HG03066 (cell line): ENCODE data around the gene ZNF302.
"Not testable (repeated sequence)": the region's sequence is repeated elsewhere in the genome, so short reads cannot be mapped to it uniquely, and the experiment has no call there.

Source experiments
- ATAC-seq: cut with Tn5 transposase; IDR thresholded peaks from one replicate; pipeline ENCODE4 v1.9.1; 2021; ENCODE audit warnings: low read depth; ENCODE audit not compliant: unreplicated experiment

The ZNF302 gene

DNA sequence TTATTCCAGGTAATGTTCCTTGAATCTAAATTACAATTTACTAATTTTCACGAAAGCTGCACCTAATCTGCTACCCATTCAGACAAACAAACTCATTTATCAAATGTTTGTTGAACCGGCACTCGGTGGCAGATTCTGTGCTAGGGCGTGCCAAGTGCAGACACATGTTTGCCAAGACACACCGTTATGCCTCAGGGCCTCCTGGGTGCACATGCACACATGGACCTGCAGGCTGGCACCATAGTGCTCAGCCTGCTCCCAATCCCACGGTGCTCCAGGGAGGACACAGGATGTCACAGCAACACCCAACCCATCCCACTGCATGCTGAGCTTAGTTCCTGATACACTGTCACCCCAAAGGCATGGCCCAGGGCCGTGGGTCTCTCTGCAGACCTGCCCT, 8.2 kb upstream of the ZNF302 start:
- ATAC-seq = no peak

- ATAC-seq = no peak
These were observed 5.5 kb upstream of the ZNF302 start for GRCh38 chr19:34671972-34672371.

GRCh38 chr19:34673590-34673989, 3.9 kb upstream of the ZNF302 start:
- ATAC-seq = no peak

GRCh38 chr19:34675250-34675649, 2.2 kb upstream of the ZNF302 start:
- ATAC-seq = no peak

GRCh38 chr19:34675919-34676318, 1.6 kb upstream of the ZNF302 start:
- no peak for ATAC-seq

DNA sequence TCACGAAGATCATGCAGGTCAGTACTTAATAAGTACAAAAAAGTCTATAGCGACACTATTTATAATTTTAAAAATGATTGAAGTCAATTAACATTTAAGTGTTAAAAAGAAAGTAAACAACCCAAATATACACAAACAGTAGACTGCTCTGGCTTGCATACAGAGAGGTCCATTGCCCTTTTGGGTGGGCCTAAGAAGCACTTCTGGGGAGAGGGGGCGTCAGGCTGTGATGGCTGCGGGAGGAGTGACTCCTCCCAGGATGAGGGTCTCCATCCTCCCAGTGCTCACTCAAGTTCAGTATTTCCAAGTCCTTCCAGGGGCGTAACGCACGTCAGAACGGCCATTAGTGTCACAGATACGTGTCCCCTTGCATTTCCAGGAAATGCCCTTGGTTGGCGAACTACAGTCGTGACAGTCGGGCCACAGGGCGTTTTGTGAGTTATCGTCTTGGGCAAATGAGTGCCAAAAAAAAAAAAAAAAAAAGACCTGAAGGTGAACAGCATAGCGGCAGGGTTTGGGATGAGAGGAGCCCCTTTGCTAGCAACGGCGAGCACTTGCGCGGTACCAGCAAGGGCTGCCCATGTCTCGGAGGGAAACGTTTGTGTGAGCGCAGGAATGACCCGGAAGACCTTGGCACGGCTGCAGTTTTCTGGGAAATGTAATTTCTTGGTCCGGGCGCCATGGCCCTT, 637 bp upstream of the ZNF302 start, which contains the start of gene SCGB2B2:
Gene SCGB2B2 (minus strand): TSS at position 463 of the 689 bp plus-strand sequence. CDS start 82,596 bp downstream, outside the sequence.
- ATAC-seq = peak; percentile 43

GRCh38 chr19:34678085-34678412, 571 bp downstream of the ZNF302 start:
- ATAC-seq = no peak

DNA sequence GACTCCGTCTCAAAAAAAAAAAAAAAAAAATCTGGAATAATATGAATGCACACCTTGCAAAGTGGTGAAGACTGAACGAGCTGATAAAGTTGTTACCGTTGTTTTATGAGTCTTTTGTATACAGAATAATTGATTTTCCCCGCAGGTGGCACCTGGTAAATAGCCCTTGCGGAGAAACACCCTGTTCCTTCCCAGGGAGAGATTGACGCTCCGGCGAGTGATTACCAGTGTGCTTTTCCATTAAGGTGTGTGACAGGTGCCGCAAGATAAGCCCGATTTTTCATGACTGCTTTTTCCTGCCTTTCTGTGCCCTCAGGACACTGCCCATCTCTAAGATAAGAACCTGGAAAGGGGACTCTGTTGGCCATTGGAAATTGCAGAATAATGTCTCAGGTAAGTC, 943 bp downstream of the ZNF302 start:
- no peak for ATAC-seq

- no peak for ATAC-seq
These were observed 4.0 kb downstream of the ZNF302 start for GRCh38 chr19:34681478-34681877.

DNA sequence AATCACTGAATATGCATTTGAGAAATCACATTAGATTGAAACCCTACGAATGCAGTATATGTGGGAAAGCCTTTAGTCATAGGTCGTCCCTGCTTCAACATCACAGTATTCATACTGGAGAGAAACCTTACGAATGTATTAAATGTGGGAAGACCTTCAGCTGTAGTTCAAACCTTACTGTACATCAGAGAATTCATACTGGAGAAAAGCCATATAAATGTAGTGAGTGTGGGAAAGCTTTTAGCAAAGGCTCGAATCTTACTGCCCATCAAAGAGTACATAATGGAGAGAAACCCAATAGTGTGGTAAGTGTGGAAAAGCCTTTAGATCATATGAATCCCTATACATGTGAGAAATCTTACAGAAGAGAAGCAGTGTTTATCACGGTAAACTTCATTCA, 7.8 kb downstream of the ZNF302 start:
- ATAC-seq = not testable (repeated sequence)

GRCh38 chr19:34686455-34686854, 9.0 kb downstream of the ZNF302 start:
- no peak for ATAC-seq

DNA sequence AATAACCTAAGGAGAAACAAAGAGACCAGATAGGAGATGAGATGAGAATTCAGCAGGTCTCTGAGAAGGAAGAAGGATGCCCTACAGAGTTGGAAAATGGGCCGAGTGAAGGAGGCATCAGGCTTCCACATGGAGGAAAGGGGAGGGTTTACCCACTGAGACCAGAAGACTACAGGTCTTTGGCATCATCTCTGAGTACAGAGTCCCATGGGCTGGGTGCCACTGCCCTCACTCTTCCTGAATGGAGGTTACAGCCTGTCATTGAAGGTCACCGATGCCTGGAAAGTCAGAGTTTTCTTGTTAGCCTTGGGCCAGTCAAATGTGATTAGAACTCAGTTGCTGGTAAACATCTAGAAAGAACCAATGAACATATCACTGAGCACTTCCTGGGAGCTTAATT, 9.9 kb downstream of the ZNF302 start:
- no peak for ATAC-seq

DNA sequence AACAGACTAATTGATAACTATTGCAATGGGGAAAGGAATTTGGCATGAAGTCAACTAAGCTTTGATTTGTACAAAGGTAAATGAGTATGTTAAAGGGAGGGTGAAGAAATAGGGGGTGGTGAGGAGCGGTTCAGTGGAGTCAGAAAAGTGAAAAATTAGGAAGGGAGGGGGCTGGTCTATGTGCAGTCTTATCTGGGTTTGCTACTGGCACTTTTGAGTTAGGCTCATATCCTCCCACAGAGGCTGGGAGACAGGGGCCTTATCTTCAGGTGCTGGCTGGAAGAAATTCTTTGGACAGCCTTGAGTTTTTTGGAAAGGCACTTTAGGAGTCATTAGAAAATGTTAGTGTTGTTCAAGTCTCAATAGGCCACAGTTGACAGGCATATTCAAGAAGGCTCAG, 11.1 kb downstream of the ZNF302 start:
- ATAC-seq = no peak

- ATAC-seq = no peak
These were observed 12.9 kb downstream of the ZNF302 start for GRCh38 chr19:34690372-34690771.

DNA sequence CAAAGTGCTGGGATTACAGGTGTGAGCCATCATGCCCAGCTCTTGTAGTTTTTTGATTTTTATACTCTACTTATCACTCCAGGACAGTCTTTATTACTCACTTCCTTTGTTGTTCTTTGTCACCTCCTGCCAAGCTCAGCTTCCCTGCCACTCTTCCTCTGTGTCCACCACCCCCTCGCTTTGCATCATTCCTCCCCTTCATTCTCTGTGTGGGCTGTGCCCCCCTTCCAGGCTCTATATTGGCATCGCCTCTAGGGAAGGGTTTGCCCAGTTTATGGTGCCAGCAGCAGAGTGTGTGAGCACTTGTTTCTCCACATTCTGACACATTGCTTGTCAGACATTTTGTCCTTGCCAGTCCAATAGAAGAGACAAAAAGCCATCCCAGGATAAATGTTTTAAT, 15.1 kb downstream of the ZNF302 start:
- no peak for ATAC-seq

GRCh38 chr19:34707661-34708060, 30.2 kb downstream of the ZNF302 start:
- no peak for ATAC-seq

GRCh38 chr19:34711890-34712289, 34.4 kb downstream of the ZNF302 start:
- ATAC-seq = no peak

- ATAC-seq = no peak
These were observed 35.1 kb downstream of the ZNF302 start for GRCh38 chr19:34712395-34713261.

DNA sequence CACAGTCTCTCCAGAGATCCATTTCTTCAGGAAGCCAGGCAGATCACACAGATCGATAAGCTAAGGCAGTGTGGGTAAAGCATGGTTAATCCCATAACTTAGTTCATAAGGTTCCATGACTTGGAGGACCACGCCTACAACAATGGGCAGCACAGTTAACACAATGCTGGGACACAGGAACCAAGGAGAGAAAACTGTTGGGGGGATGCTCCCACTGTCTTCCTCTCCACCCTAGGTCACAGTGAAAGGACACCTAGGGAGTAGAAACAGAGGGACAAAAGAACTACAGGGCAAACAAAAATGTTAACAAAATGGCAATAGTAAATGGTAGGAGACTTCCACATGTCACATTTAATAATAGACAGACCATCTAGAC, 35.8 kb downstream of the ZNF302 start:
- ATAC-seq = no peak

- no peak for ATAC-seq
These were observed 37.9 kb downstream of the ZNF302 start for GRCh38 chr19:34715357-34715756.

- ATAC-seq = no peak
These were observed 44.9 kb downstream of the ZNF302 start for GRCh38 chr19:34722353-34722752.

GRCh38 chr19:34725400-34725799, 47.9 kb downstream of the ZNF302 start:
- ATAC-seq = no peak
